AG04449 (cell line): ENCODE results near the gene BBIP1.

Experiments
- CTCF ChIA-PET: fragments of 350-600 bp; formaldehyde crosslinking; extraction: SDS; loops from one replicate; lab custom pipeline; 2021; ENCODE audit warnings: antibody characterized with exemption; lab: Yijun Ruan, JAX
- POLR2A ChIA-PET: fragments of 400-600, 350-600 bp; formaldehyde crosslinking; extraction: SDS; loops from one replicate; lab custom pipeline; 2020; ENCODE audit warnings: antibody characterized with exemption, inconsistent platforms; lab: Yijun Ruan, JAX
- DNase-seq: peaks from one replicate; pipeline ENCODE4 v3.0.0-alpha.2; 2010; ENCODE audit warnings: low read depth, low spot score
- H3K4me3 ChIP-seq: 2 replicates; pipeline ENCODE4 v1.5.1; 2011; ENCODE audit warnings: low read depth, mild to moderate bottlenecking, control low read depth, low read length
- CTCF ChIP-seq: IDR thresholded peaks from one replicate; pipeline ENCODE4 v1.5.1; 2011; ENCODE audit warnings: mild to moderate bottlenecking, moderate library complexity, low read length, control low read depth, inconsistent platforms; ENCODE audit not compliant: insufficient read depth; ENCODE audit errors: missing control alignments

BBIP1 gene

GRCh38 chr10:110947061-110947595 is 28.1 kb upstream of the BBIP1 start:
- DNase-seq, result peak; percentile 5
- CTCF ChIA-PET, result interaction anchor here (0.9 to 1.4 kb wide), 2 partner anchors 10 kb away, joined by 4 to 5 read pairs; no protein-coding TSS in a partner anchor
- POLR2A ChIA-PET, result no interaction called here
- no peak for TF ChIP-seq CTCF
- H3K4me3 ChIP-seq, result no peak overlapping the region

GRCh38 chr10:110946496-110946895 is 27.5 kb upstream of the BBIP1 start:
- no peak overlapping the region for H3K4me3 ChIP-seq
- DNase-seq, result no peak
- no peak for TF ChIP-seq CTCF
- CTCF ChIA-PET, result interaction anchor here (0.9 to 1.4 kb wide), 3 partner anchors 9 to 275 kb away, joined by 3 to 5 read pairs (median 4); no protein-coding TSS in a partner anchor
- POLR2A ChIA-PET, result no interaction called here

- no peak for DNase-seq
- no peak for TF ChIP-seq CTCF
- POLR2A ChIA-PET, result interaction anchor here (1.1 kb wide), 1 partner anchor 12 kb away, joined by 5 read pairs; no protein-coding TSS in a partner anchor
- H3K4me3 ChIP-seq, result no peak overlapping the region
- CTCF ChIA-PET, result interaction anchor here (1.2 to 1.4 kb wide), 3 partner anchors 24 to 1061 kb away, joined by 3 read pairs; no protein-coding TSS in a partner anchor
Observed at GRCh38 chr10:110944792-110945396, 25.9 kb upstream of the BBIP1 start.

- no peak for DNase-seq
- POLR2A ChIA-PET, result no interaction called here
- H3K4me3 ChIP-seq, result no peak overlapping the region
- no peak for TF ChIP-seq CTCF
- CTCF ChIA-PET, result no interaction called here
Observed at GRCh38 chr10:110939419-110939818, 20.4 kb upstream of the BBIP1 start.

GRCh38 chr10:110936757-110937156 is 17.8 kb upstream of the BBIP1 start:
- TF ChIP-seq CTCF, result no peak
- no peak for DNase-seq
- H3K4me3 ChIP-seq, result no peak overlapping the region
- ChIA-PET POLR2A (no interaction called here), CTCF (interaction anchor here (1.7 kb wide), 1 partner anchor 9 kb away, joined by 5 read pairs; no protein-coding TSS in a partner anchor)

GRCh38 chr10:110932505-110933180 is 13.7 kb upstream of the BBIP1 start:
- ChIA-PET POLR2A (no interaction called here), CTCF (no interaction called here)
- no peak for TF ChIP-seq CTCF
- DNase-seq, result no peak
- H3K4me3 ChIP-seq, result no peak overlapping the region
